GM19193 (cell line): Measurements from ENCODE around the gene LIX1.

ENCODE experiments used
- POLR2A ChIP-seq: IDR thresholded peaks from 4 replicates; pipeline ENCODE4 v1.6.1; 2011; ENCODE audit not compliant: insufficient read depth, insufficient read length; ENCODE audit errors: extremely low read depth

The LIX1 gene

DNA sequence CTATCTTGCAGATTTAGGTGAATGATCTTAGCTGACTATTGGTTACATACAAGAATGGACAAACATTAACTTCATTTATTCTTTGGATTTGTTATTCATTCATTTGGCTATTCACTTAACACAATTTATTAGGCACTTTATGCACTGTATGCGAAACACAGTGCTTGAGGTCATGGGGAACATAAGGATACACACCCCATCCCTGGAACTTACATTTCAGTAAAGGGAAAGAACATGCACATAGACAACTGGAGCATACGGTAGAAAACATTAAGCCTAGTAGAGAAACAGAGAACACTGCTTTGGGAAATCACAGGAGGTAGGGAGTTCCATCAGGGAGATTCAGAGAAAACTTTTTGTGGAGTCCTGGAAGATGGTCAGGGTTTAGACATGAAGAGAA lies 22.2 kb downstream of the LIX1 start:
- no peak for TF ChIP-seq POLR2A

DNA sequence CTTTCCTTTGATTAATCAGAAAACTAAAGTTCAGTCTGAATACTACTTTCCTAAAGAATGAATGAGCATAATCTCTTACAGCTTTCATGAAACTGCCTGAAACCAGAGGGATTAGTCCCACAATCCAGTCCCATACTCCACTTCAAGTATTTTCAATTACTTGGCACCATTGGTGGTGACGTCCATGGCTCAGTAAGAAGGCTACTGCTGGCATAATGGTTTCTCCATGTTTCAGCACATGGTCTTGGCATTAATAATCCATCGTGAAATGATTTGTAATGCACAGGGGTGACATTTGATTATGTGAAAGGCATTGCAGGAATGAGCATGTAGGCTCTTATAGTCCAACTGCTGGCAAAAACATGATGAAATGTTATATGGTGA lies 23.4 kb downstream of the LIX1 start:
- no peak for TF ChIP-seq POLR2A

DNA sequence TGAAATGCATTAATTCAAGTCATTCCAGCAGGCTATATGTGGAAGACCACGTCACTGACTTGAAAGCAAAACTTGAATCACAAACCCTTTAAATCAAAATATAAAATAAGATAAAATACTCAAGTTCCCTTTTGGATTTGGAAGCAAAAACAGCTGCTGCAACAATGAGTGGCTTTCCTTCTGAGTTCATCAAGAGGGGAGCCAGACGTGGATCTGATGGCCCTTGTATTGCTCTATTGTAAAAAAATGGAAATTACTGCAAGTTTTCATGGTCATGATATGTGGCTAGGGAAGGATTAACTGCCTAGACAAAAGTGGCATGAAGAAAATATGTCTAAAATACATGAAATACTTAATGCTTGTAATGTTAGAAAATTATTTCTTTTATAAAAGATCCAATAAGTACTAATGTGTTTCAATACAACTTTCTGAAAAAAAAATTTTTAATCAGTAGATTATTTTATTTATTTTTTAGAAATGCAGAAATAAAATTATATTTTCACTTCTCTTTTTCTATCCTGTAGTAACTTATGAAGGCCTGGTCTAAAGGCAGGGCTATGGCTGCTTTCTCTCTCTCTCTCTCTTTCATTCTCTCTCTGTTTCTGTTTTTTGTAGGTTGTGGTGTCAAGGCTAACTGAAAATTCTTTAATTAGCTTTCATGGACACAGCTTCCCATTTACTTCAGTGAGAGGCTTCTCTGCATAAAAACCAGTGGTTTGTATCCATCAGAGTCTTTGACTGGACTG lies 24.0 kb downstream of the LIX1 start:
- TF ChIP-seq POLR2A = no peak

DNA sequence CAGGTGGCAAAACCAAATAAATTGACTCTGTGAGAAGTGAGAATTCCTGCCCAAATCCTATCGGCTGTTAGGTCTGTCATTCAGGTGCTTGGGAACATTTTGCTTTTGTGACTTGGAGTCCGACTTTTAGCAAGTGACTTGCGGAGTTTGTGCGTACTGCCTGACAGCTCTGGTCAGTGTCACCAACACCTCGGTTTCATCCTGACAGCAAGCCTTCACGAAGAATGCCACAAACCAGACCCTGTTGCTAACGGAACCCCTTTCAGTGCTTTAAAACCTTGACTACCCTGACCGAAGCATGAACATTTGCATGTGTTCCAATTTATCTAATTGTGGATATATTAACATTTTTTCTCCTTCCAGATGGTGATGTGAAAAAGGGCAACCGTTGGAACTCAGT lies 26.5 kb downstream of the LIX1 start:
- TF ChIP-seq POLR2A = no peak

DNA sequence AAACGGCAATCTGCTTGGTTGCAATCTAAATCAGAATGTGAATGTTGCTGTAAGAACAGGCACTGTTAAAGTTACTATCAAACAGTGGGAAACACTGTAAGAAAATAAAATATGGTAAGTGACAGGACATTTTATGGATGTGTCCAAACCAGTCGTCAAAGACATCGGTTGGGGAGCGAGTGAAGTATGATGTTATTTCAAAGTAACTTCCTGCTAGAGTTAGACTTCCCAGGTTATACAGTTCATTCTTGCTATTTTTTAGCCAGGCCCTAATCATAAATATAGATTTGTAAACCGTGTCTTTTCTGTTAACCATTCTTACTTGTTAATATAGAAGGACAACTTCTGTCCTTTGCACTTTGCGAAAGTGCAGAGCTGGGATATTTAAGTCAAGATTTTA lies 30.2 kb downstream of the LIX1 start:
- no peak for TF ChIP-seq POLR2A

DNA sequence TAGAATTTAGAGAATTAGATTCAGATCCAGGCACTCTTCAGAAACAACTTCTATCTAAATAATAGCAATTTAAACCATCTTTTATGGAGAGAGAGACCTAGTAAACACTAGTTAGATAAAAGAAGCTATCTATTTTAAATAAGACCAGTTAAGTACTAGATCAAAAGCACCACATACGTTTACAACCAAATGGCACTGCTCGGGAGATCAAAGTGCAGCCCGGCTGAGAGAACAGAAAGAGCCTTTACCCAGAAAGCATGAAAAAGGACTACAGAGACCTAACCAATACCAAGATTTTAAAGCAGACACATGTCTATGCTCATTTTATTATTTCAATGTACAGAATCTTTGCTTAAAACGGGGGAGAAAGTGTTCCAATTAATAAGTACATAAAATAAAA lies 30.8 kb downstream of the LIX1 start:
- TF ChIP-seq POLR2A = no peak

DNA sequence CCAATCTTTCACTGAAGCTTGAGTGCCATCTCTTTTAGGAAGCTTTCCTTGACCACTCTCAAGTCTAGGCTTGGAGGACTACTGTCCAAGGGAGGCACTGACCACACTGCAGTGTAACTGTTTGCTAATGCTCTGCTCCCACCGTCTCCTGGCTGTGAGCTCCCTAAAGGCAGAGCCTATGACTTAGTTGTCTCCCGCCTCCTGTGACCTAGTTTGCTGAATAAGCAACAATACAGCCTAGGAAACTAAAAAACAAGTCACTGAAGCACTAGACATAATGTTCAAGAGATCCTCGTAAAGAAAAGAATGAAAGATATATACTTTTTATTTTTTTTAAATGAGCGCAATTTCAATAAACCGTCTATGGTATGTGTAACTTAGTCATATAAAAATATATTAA lies 31.4 kb downstream of the LIX1 start:
- no peak for TF ChIP-seq POLR2A

DNA sequence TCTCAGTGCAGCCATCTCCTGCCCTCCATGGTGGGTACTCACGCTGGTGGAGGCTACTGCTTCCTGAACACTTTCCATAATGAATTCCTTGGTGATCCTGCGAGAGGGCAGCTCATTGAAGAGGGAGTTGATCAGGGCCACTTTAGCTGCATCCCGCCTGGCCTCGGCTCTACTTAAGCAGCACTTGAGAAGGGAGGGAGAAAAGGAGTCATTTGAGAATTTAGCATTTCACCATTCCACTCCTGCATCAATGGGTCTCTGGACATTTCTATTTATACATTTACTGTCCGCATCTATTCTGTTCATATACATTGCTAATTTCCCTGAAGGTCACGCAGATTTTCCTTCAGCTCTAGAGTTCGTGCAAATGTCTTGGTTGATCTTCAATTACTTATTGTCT lies 35.1 kb downstream of the LIX1 start:
- no peak for TF ChIP-seq POLR2A

DNA sequence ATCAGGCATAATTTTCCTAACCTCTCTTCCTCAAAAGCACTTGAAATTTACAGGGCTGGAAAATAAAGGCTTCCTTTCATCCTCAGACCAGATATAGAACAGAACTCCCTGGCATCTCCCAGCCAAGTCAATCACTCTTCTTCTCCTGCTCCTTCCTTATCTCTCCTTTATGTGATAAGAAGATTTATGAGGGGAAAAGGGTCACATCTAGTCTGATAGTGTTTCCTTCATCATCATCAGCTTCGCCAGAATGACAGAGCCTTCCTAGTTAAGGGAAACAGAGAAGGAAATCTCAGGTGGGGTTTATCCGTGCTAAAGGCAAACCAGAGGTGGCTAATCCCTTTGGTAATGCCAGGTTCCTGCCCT lies 36.2 kb downstream of the LIX1 start:
- TF ChIP-seq POLR2A = no peak

DNA sequence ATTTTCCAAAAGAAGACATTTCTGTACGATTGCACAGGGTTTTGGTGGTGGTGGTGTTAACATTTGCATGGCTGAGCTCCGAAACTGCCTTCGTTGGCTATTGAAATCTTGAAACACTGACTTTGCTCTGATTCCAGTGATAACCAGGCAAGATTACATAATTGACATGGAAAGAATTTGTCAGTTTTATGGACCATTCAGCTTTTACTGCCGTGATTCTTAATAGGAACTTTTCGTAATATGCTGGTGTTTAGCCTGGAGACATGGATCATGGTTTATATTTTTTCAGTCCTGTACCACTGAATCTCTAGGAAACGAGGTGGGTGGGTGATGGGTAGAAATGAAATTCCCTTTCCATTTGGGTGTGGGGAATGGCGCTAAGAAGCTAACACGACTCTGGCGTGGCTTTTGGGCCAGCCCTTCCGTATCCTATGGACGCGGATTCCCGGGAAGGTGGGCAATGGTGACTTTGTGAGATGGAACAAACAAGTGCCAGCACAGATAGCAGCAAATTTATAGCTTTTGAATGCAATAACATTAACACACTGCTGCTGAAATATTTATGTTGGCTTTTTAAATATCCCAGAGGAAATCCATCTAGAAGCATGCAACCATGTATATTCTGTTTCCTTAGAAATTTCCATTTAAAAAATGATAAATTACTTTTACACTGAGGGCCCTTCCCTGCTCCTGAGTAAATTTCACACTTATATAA lies 36.8 kb downstream of the LIX1 start:
- no peak for TF ChIP-seq POLR2A

DNA sequence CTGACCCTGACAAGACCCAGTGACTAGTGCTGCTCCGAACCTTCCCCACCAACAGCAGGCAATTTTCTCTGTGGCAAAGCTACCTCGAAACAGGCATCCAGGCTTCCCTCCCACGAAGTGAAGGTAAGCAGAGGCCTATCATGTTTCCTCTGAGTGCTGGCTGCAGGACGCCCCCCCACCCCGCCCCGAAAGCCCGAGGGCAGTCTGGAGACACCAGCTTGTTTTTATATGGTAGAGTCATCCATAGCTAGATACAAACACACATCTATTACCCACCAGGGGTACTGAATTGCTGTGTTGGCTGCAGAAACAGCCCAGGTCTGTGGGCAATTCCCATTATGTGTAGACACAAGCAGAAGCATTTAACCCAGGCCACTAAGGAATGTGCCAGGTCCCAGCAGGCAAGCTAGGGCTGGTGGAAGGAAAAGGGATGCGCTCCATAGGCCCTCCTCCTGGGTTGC lies 40.4 kb downstream of the LIX1 start:
- no peak for TF ChIP-seq POLR2A

DNA sequence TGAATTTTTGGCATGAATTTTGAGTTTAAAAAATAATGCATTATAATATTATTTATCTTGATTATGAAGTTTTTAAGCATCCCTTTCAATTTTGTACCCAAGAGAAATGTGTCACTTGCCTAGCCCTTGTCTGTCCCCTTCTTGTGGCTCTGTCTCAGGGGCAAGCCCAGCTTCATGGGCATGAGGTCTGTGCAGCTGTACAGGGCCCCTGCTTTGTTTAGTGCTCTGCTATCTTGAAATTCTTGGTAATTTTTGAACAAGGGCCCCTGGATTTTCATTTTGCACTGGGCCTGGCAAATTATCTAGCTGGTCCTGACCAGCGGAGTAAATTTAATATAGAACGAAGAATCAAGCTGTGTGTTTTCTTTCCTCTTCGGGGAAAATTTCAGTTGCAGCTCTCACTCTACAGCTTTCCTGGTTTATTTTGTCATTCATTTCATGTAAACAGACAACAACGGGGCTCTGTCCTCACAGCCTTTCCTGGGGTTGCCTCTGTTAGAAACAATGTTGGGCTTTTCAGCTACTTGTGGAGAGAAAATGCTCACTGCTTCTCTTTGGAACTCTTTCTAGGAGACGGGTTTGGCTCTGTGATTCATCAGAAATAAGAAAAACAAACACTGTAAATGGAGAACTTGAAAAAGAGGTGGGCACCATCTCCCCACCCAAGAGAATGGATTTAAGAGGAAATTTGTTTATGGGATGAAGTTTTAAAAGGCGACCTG lies 41.1 kb downstream of the LIX1 start:
- TF ChIP-seq POLR2A = no peak

DNA sequence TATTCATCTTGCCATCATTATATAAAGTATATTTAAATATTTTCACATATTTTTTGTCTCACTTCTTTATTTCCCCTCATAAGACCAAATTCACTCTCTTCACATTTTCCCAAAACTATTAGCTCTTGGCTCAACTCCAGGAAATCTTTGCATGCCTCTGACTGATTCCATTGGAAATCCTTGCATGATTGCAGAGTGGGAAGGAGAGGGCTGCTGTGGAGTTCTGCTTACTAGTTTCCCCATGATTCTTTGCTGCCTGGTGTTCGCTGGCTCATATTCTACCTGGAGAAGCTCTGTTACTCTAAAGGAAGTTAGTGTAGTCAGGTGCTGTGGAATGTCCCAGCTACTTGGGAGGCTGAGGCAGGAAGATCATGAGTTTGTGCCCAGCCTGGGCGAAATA lies 41.9 kb downstream of the LIX1 start:
- no peak for TF ChIP-seq POLR2A

DNA sequence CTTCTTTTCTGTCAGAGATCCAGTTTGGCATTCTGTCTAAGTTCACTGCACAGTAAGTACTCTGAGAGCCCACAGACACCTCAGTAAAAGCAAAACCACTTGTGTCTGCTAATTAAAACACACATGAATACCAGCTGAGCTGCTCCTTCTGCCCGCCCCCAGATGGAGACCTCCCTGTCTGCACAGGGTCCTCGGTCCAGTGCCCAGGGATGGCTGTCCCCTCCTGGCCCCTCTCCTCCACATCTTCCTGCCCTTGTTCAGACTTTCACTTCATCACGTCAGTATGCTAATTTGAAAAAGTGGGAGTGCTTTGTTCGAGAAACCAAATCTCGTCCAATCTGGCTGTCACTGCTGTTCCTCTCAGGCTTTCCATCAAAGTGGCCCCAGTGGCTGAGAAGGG lies 43.5 kb downstream of the LIX1 start:
- no peak for TF ChIP-seq POLR2A

DNA sequence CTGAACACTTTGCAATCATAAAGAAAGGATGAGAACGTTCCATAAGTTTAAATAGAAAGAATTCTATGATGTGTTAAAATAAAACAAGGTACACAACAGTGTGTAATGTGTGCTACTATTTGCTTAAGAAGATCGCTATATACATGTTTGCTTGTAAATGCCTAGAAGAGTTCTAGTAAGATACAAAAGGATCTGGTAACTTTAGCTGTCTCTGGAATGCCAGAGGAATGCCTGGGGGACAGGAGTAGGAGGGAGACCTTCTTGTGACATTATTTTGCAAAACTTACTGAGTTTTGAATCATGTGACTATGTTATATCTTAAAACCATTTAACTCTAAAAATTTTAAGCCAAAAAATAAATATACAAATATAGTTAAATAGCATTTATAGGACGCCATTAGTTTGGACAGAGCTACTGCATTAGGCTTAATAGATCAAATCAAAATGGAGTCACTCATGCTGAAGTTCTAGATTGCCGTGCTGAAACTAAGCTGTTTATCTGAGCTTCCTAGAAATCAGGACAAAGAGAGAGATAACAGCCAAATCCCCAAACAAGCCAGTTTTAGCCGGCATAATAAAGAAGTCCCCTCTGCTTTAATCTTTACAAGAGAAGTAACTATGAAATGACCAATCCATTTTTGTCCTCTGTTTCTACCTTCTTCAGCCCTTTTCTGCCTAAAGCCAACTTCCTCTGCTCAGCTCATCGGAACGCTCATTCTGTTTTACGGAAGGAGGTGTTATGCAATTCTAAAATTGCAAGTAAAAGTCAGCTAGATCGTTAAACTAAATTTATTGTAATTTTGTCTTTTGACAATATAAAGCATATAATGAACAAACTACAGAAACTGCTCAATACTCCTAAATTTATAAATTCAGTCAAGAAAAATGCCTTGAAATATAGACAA lies 44.8 kb downstream of the LIX1 start:
- TF ChIP-seq POLR2A = no peak
